HG03097 (cell line): ENCODE data around the gene PCSK2.

Experiments
- ATAC-seq: cut with Tn5 transposase; IDR thresholded peaks from one replicate; pipeline ENCODE4 v1.9.1; 2021; ENCODE audit not compliant: unreplicated experiment, low FRiP score

The PCSK2 gene

DNA sequence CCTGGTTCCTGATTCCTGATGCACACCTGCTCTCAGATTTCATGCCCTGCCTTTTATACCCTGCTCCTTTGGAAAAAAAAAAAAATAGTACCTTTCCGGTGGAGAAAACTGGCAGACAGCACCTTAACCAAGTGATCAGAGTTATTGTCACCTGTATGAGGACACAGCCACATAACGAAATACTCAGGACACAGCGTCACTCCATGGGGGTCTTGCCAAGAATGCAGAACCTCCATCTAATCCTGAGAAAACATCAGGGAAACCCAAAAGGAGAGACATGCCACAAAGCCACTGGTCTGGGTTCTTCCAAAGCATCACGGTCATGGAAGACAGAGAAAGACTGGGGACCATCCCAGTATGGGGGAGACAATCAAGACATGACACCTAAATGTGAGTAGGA lies 275.3 kb downstream of the PCSK2 start:
- ATAC-seq = no peak

DNA sequence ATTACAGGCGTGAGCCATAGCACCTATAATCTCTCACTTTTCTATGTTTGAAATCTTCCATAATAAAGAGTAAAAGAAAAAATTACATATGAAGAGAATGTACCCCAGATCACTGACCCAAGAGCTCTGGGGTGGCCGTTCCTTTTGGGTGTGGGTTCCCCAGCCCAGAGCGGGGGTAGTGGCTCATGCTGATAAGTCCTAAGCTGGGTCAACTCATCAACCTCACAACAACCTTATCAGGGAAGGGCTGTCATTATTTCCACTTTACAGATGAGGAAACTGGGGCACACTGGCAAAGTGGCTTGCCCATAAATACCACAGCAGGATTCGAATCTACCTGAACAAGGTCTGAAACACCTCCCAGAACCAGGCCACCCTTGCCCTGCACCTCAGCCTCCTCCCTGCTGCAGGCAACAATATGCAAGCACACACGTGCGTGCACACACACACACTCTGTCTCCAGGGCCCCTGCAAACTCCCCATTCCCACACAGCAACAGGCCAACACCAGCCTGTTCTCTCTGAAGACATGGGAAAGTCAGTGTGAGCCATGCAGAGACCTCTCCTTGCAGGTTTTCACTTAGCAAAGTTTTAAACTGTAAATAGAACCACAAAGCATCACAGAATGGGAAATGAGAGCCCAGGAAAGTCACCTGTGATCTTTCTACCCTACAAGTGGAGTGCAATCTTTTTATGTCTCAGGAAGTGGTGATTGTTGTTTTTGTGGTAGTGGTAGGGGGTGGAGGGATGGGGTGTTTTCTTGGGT lies 276.6 kb downstream of the PCSK2 start:
- no peak for ATAC-seq

DNA sequence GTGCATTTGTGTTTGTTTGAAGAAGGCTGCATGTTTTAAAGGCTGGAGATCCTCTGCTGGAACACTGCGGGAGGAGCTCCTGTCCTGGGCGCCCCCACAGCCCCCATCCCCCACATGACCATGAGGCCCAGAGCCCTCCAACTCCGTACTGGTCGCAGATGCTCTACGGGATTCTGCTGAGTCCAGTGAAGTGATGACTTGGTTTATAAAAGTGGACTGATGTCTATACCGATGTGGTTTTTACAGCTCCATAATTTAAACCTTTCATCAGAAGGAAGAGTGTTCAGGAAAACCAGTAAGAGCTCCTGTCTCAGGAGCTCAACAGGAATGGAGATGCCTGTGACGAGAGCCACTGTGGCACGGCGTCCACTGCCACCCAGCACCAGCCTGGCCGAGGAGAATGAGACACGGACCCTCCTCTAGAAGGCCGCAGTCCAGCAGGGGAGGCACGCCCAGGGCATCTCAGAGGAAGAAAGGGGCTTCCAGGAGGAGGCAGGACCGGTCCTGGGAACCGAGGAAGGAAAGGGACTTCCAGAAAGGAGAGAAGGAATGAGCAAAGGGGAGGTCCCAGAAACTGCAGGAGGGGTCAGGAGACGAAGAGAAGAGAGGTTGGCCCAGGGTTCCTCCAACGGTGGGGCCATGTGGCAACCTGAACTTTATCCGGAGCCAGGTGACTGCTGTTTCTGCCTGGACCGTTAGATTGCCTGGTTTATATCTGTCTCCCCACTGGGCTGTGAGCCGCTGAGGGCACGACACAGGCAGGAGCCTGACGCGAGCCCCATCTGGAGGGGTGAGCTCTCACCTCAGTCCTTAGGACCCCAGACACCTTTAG lies 277.4 kb downstream of the PCSK2 start:
- ATAC-seq = no peak

DNA sequence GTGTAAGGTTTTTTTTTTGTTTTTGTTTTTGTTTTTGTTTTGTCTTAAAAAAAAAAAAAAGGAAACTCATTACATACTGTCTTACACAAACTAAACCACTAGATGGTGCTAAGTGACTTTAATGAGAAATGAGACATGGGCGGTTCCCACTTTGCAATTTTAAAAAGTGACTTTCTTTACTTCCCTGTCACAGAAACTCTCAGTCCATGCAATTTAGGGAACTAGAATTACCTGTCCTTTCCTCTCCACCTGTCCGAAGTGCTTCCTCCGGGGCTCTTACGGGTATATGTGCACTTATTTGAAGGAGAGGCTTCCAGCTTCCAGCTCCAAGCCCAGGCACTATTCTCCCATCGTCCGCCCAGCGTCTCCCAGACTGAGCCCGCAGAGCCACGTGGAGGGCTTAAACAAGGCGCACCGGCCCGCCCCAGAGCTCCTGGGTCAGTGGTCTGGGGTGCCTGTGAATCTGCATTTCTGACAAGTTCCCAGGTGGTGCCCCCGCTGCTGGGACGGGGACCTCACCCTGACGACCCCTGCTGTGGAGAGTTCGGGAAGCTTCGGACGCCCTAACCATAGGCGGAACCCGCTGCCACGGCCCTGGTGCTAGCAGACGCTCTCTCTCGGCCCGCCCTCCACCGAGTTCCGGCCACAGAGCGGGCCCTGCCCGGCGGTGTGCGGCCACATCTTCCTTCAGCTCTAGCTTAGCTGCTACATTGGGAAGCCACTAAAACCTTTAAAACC lies 278.2 kb downstream of the PCSK2 start:
- peak; percentile 76 for ATAC-seq

DNA sequence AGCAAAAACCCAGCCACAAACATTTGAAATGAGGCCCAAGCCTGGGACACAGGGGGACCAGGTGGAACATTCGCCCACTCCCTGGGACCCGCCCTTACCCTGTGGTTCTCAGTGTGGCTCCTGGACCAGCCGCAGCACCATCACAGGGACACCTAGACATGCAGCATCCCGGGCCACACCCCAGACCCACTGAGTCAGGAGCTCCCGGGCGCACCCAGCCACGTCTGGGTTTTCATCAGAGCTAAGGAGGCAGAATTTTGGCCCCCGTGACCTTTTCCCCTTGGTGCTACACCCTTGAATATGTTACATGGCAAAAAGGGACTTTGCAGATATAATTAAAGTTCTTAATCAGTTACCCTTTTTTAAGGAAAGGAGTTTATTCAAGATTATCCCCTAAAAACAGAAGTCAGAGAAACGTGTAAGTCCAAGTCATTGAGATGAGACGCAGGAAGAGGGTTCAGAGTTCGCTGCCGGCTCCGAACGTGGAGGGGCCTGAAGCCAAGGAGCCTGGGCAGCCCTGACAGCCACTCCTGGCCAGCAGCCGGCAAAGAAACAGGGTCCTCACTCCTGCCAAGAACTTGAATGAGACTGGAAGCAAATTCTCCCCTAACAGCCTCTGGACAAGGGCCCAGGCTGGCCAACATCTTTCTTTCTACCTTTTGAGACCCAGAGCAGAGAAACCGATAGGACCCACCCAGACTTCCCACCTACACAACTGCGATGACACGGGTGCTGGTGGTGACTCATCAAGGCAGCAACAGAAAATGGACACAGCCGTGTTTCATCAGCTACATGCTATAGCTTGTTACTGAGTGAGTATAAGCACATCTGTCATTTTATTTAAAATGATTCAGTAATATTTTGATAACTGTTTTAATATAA lies 279.0 kb downstream of the PCSK2 start:
- ATAC-seq = no peak

DNA sequence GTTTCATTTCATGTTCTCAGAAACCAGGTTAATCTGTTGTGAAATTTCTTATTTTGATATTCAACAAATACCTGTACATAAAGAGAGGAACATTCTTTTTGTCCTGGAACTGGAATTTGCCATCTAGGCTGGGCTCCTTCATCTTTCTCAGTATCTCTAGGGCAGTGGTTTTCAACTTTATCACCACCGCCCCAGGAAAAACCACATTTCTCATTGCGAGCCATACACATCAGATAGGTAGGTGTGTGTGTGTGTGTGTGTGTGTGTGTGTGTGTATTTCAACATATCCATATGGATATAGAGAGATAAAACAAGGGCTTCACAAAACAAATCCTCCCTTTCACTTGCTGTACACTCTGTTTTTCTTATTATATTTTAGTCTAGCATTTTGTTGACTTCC lies 280.2 kb downstream of the PCSK2 start:
- no peak for ATAC-seq

DNA sequence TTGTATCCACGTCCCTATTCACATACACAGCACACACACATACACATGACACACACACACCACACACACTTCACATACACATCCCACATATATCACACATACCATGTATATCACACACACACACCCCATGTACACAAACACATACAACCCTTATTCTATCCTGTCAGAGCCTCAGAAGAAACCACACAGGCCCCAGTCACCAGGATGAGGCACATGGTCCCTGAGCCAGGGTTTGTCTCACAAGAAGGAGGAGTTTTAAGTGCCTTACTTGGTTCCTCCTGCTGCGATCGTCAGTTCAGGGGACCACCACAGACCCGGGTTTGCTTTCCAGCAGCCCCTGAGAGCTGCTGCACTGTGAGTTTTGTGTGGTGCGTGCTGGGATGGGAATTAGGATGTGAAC lies 280.7 kb downstream of the PCSK2 start:
- ATAC-seq = no peak

DNA sequence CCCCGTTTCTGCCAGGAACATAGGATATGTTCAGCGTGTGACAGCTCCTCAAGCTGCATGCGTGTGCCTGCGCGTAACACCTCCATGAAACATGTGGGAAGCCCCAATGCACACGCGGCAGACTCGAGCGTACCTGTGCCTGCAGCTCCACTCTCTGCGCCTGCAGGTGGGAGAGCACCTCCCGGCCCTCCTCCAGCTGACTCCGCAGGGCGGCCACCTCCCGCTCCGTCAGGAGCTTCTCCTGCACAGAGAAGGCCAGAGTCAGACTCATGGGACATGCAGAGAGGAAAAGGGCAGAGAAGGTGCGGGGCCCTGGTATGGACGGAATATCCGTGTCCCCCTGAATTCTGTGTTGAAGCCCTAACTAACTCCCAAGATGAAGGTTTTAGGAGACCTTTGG lies 281.9 kb downstream of the PCSK2 start:
- no peak for ATAC-seq

DNA sequence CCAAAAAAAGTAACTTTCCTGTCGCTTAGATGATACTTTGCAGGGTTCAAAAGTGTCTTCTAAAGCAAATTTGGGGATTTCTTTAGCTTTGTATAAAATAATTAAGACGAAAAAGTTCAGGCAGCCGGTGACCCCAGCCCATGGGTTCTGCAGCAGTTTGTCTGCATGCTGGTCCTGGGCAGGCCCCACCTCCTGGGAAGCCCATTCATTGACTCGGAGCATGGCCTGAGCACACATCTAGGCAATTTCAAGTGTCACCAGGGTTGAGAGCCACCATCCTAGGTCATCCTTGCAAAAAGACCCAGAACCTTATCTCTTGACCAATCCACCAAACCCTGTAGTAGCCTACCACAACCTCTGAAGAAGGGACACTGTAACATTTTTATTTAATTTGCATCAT lies 283.7 kb downstream of the PCSK2 start:
- ATAC-seq = no peak

DNA sequence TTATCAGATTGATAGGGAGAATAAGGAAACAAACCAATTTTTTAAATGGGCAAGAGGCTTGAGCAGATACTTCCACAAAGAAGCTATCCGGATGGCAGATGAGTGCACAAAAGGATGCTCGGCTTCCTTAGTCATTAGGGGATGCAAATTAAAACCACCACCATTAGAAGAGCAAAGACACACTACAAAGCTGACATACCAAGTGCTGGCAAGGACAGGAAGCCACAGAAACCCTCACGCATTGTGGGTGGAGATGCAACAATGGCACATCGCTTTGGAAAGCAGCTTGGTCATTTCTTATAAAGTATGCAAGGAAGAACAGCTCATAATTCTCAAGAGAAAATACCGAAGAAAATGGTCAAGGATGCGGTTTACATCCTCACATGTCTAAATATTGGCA lies 284.6 kb downstream of the PCSK2 start:
- ATAC-seq = no peak

DNA sequence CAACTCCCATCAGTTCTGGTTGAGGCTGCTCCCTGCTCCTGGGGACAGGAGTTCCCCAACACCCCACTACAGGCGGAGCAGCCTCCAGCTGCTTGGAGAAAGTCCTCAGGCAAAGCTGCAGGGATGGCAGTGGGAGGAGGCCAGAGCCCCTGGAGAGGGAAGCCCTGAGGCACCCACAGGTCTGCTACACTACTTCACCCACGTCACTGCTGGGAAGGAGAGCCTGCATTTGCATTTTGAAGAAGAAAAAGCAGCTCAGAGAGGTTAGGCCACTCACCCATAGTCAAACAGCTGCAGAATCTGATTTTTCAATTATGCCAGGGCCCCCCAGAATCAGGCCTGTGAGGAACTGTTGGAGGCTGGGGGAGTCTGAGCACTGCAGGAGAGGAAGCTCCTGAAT lies 287.1 kb downstream of the PCSK2 start:
- ATAC-seq = no peak

DNA sequence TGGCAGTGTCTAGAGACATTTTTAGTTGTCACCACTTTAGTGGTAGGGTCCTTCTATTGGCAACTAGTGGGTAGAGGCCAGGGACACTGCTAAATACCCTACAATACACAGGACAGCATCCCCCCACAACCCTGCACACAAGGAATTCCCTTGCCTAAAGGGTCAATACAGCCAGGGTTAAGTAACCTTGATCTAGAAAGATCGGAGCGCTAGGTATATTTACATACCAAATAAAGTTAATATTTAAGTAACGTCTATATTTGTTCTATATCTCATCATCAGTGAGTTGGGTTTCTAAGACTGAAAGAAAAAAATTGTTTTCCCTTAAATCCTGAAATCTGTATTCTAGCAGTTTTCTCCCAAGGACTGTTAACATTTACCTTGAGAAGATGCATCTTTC lies 288.2 kb downstream of the PCSK2 start:
- ATAC-seq = no peak

DNA sequence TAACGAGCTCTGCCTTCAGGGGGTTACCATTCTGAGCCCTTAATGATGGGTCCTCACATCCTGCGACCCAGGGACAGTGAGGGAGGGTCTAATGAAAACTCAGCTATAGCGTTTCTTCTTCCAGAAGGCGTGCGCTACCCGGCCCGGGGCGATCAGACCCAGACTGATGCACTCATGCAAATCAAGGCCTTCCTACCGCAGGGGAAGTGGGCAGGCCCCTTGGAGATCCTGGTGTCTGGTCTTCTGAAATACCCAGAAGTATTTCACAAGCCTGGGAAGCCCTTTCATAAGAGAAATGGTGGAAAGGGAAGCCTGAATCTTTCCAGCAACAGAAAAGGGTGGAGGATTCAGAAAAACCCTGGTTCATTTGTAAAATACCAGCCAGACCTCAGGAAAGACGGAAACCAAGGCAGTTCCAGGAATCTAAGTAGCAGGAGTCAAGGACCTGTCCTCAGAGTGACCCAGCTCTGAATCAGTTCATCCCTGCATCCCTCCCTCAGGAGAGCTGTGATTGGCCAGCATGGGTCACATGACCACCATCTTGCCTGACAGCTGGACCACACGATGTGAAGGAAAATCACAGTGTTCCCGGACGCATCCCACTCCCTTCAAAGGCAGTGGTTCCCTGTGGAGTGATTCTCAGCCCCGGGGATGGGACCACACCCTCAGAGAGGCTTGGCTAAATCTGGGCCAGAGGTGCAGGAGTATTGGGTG lies 291.7 kb downstream of the PCSK2 start:
- ATAC-seq = no peak

DNA sequence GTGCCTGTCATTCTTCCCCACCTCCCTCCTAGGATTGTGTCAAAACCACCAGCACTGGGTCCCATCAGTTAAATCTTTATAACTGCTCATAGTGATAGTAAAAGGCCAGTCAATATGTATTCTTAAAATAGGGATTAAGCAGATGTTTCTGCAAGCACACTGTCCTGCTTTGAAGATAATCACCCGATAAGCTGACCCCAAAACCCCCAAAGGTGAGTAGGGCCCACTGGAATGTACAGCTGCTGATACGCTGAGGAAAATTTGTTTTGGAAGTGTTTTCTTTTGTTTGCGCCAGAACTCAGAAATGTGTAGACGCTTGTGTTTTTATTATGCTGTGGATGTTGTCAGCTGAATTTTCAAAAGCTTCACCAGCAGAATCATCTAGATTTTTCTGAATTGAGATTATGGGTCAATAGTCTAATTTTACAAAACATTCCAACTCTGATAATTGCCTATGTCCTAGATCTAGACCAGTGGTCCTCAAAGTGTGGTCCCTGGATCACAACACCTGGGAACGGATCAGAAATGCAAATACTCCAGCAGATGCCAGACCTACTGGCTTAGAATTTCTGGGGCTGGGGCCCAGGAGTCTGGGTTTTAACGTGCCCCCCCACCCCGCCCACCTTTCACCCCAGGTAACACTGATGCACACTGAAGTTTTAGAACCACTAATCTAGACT lies 292.9 kb downstream of the PCSK2 start:
- ATAC-seq = no peak

DNA sequence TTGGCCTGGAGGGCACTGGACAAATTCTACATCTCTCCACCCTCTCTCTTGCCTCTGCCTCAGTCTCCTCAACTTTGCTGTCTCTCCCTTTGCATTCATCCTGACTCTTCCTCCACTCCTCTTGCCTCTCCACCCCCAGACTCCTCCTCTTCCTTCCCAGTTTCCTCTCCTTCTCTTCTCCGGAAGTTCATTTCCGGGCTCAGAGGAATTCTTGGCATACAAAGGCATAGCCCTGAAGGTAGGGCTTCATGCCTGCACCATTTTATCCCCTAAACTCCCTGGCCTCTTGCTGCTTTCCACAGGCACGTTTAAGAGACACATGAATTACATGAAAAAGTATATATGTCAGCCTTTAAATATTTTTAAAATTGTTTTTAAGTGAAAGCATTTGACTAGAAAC lies 293.7 kb downstream of the PCSK2 start:
- no peak for ATAC-seq

DNA sequence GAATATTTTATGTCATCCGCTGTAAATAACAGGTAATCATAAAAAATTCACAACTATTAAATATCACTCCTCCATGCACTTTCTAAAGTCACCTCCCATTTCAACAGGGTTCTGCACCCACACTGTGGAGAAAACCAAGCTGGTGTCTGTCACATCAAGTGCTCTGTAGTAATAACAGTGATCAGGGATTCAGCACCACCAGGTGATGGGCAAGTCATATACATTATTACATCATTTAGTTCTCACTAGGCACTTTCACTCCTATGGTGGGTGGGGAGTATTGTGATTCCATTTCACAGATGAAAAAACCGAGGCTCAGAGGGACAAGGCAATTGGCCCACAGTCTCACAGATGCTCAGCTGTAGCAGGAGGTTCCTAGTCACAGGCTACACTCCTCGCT lies 295.7 kb downstream of the PCSK2 start:
- ATAC-seq = no peak

DNA sequence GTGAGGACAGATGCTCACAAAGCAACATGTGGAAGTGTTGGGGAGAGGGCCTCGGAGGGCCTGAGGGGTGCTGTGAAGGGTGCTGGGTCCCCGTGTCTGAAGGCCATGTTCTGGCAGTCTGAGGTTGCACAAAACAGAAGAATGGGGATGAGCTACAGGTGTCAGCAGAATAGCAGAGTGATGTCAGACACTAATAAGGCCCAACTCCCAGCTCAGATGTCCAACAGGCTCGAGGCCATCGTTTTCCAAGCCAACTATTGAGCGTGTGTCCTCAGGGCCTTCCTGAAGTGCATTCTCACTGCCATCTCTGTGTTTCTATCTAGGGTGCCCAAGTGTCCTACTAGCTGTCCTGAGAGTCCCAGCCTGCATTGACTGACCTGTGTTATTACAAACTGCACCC lies 296.5 kb downstream of the PCSK2 start:
- ATAC-seq = no peak

DNA sequence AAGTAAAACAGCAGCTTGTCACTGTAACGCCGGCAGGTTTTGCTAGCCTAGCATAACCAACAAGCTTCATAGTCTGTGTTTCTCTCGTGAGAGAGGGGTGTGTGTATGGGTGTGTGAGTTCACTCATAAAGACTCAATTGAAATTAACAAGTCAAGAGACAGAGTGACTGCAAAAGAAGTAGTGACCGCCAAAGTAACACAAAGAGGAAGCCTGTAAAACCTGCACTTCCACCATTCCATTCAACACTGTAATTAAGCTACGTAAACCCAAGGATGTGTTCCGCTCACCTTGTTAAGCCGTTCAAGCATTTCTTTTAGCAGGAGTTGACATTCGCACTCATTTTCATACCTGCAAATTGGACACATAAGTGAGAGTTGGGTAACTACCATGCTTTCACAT lies 297.7 kb downstream of the PCSK2 start:
- ATAC-seq = no peak

DNA sequence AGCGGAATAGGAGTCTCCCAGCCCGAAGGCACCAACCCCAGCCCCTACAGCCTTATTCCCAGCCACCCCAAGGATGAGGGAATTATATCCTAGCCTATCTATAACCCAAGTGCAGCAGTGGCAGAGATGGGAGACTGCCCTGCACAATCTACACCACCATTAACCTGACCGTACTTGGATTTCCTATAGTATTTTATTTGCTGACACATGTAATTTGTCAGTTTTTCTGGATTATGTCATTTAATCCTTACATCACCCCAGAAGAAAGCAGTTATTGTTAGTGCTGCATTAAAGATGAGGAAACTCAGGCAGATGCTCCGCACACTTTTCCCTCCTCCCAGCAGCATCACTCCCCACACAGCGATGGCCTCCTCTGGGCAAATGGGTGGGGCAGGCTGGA lies 298.3 kb downstream of the PCSK2 start:
- no peak for ATAC-seq
